NCI-H187 (cell line): ENCODE measurements around the gene OSER1.

Experiments
- DNase-seq, 2 experiments: peaks; one replicate each; lab custom pipeline; 2025; lab: John Stamatoyannopoulos, UW

OSER1 gene

GRCh38 chr20:44174996-44175765 lies 35.4 kb downstream of the OSER1 start:
- DNase-seq = no peak

- no peak for DNase-seq
Observed at GRCh38 chr20:44173846-44174245, 36.7 kb downstream of the OSER1 start.

- DNase-seq = no peak
Observed at GRCh38 chr20:44173116-44173515, 37.5 kb downstream of the OSER1 start.

- no peak for DNase-seq
Observed at GRCh38 chr20:44172572-44172950, 38.0 kb downstream of the OSER1 start.

- no peak for DNase-seq
Observed at GRCh38 chr20:44171775-44172571, 38.6 kb downstream of the OSER1 start.

GRCh38 chr20:44170816-44171410 lies 39.7 kb downstream of the OSER1 start:
- DNase-seq = no peak

- DNase-seq = no peak
Observed at GRCh38 chr20:44167736-44168135, 42.8 kb downstream of the OSER1 start.

GRCh38 chr20:44166477-44166876 lies 44.1 kb downstream of the OSER1 start:
- no peak for DNase-seq

GRCh38 chr20:44166008-44166407 lies 44.6 kb downstream of the OSER1 start:
- DNase-seq = no peak

- no peak for DNase-seq
Observed at GRCh38 chr20:44160133-44160532, 50.4 kb downstream of the OSER1 start.

GRCh38 chr20:44159711-44160110 lies 50.9 kb downstream of the OSER1 start:
- DNase-seq = no peak

- DNase-seq = no peak
Observed at GRCh38 chr20:44159125-44159524, 51.4 kb downstream of the OSER1 start.

- DNase-seq = no peak
Observed at GRCh38 chr20:44157061-44157460, 53.5 kb downstream of the OSER1 start.

GRCh38 chr20:44154521-44155001 lies 56.0 kb downstream of the OSER1 start:
- DNase-seq = no peak

- DNase-seq = no peak
Observed at GRCh38 chr20:44153636-44154043, 56.9 kb downstream of the OSER1 start.

GRCh38 chr20:44151621-44152416 lies 58.8 kb downstream of the OSER1 start:
- no peak for DNase-seq

- no peak for DNase-seq
Observed at GRCh38 chr20:44146272-44146671, 64.3 kb downstream of the OSER1 start.
